Body of pancreas (tissue), 4 donors: ENCODE results near the gene PHOX2B. TPM values are rescaled to one million over a fixed set of nuclear protein-coding genes. Genes with fewer than 3 reads are reported as not detected.

Source experiments
- ATAC-seq: fragments of 150-250 bp; one replicate; pipeline ENCODE4 v1.9.1; 2016
- DNase-seq, 4 donors: peaks; one replicate each; pipeline ENCODE4 v3.0.0-alpha.2; 2019
- H3K27ac ChIP-seq, 4 donors: fragments of 200-600 bp; sonication (generic); 1 replicate in 3 of 4; 2 replicates in 1 of 4; pipeline versions ENCODE4 v1.5.1 to v1.6.1; 2016 to 2019; ENCODE audit warnings: mild to moderate bottlenecking in 1 of 4, mixed read lengths in 1 of 4, moderate library complexity in 1 of 4
- H3K27me3 ChIP-seq, 2 donors: fragments of 200-600 bp; sonication (generic); one replicate each; pipeline ENCODE4 v1.6.0; 2016; ENCODE audit warnings: mild to moderate bottlenecking in 1 of 2
- H3K36me3 ChIP-seq, 2 donors: fragments of 200-600 bp; sonication (generic); replicated peaks in 1 of 2; 2 replicates each; pipeline ENCODE4 v1.5.1; 2016; ENCODE audit warnings: low read depth in 2 of 2; ENCODE audit not compliant: insufficient read depth in 1 of 2
- H3K4me1 ChIP-seq: fragments of 200-600 bp; sonication (generic); one replicate; pipeline ENCODE4 v1.6.0; 2016
- H3K4me3 ChIP-seq, 2 donors: fragments of 200-600 bp; sonication (generic); 1 replicate in 1 of 2; 2 replicates in 1 of 2; pipeline ENCODE4 v1.5.1; 2016 to 2019
- H3K9me3 ChIP-seq, 3 donors: fragments of 200-600 bp; sonication (generic); 1 replicate in 2 of 3; 2 replicates in 1 of 3; pipeline ENCODE4 v1.5.1; 2016
- POLR2A ChIP-seq, 3 donors: fragments of 450-650 bp; IDR thresholded peaks; one replicate each; pipeline ENCODE4 v1.6.1; 2016; ENCODE audit warnings: antibody characterized with exemption in 3 of 3, mild to moderate bottlenecking in 2 of 3
- WGBS, 2 donors: methylation state at CpG; one replicate each; pipeline ENCODE4 v1.1.5; 2017; 5-methylcytosine and 5-hydroxymethylcytosine counted together
- intact Hi-C: fragments of 100-400 bp; cut with DNase I; formaldehyde crosslinking; loops from one replicate; pipeline ENCODE4 v1.15.1; 2023
- total RNA-seq, 2 donors: library from RNA; depleted of rRNA; stranded (reverse); fragments of >200 nt; gene quantifications; one replicate each; pipeline ENCODE4 v1.1.0, GENCODE V29; 2016
- TF ChIP-seq, protein P1 (sequence below), 7 experiments: fragments of 450-650 bp in 4 of 7; fragments of 200-600 bp in 3 of 7; sonication (generic) in 3 of 7; IDR thresholded peaks; one replicate each; pipeline ENCODE4 v1.5.1; 2016 to 2019; ENCODE audit warnings: antibody characterized with exemption in 7 of 7

Gene PHOX2B
- not detected for total RNA-seq

DNA sequence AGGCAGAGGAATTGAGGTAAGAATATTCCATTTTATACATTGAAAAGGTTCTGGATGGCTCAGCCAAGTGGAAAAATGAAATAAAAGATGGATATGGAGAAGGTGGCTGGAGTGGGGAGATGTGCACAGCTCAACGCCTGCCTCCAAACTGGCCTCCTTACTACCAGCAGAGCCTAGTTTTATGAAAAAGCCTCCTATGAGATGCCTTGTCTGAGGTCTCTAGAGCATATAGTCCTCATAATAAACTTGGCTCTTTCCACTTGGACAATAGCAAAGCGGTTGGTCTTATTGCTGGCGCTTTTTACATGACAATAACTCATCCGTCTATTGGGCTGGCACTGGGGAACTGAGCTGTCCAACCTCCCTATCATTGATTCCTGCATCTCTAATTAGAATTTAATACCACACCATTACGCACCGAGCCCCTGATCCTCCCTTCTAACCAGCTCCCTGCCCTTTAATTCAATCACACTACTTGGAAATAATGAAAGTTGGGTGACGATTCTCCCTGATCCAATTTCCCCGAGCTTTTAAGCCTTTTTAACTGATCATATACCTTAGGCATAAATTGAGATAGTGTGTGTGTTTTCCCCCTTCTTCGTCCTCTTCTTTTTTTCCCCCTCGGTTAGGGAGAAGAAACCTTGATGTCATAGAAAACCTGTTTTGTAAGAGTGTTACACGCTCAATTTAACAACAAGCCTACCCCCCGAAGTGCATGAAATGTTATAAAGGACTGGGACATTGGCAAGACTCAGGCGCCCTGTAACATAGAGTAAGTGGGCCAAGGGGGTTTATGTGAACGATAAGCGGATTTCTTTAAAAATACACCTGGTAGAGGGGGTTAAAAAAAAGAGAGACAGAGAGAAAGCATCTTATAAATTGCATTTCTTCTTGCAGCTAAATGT is at the start of gene PHOX2B:
TSS of gene PHOX2B (minus strand) at position 155 of the 905 bp plus-strand sequence. CDS start at position 40, 115 bp downstream.
- ATAC-seq (no peak), DNase-seq (no peak)
- Histone ChIP-seq H3K4me3 (no peak within 1 kb of the TSS), H3K9me3 (no peaks in the 10 kb centered on the region), H3K4me1 (peaks cover 22% of the 10 kb centered on the region), H3K27me3 (peaks cover 0 to 38% of the 10 kb centered on the region in 2 donors), H3K36me3 (no peaks in the 10 kb centered on the region), H3K27ac (no peak within 1 kb of the TSS)
- intact Hi-C loops = no loop called here
- WGBS, 2 donors = 10% methylated on average over 15 of the region's 15 CpGs
- no peak for TF ChIP-seq POLR2A (IDR thresholded peaks at IDR 0.05)

DNA sequence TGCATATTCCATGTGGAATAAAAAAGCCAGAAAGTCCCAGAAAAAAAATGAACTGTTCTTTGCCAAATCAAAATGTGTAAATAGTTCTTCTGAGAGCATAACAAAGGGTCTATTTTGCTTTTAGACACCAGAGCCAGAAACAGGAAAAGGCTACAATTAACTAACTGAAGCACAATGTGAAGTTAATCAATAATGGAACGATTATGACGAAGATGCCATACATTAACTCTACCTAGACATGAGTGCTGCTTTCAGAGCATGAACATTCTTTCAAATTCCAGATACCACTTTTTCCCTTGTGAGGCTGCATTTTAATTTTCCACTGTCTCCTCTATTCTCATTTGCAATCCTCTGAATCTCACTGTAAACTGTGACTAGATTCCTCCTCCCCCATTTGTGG is 48.7 kb upstream of the PHOX2B start:
- Histone ChIP-seq H3K36me3 (no peaks in the 10 kb centered on the region), H3K27me3 (no peaks in the 10 kb centered on the region), H3K9me3 (no peaks in the 10 kb centered on the region), H3K4me3 (no peak overlapping the region), H3K27ac (peak overlapping the region in 1 of 4 donors; percentile 43), H3K4me1 (peaks cover 7% of the 10 kb centered on the region)
- WGBS, 2 donors = 7 to 10% methylated on average over 2 of the region's 2 CpGs
- no peak for TF ChIP-seq POLR2A (IDR thresholded peaks at IDR 0.05)
- TF ChIP-seq, protein P1, sequence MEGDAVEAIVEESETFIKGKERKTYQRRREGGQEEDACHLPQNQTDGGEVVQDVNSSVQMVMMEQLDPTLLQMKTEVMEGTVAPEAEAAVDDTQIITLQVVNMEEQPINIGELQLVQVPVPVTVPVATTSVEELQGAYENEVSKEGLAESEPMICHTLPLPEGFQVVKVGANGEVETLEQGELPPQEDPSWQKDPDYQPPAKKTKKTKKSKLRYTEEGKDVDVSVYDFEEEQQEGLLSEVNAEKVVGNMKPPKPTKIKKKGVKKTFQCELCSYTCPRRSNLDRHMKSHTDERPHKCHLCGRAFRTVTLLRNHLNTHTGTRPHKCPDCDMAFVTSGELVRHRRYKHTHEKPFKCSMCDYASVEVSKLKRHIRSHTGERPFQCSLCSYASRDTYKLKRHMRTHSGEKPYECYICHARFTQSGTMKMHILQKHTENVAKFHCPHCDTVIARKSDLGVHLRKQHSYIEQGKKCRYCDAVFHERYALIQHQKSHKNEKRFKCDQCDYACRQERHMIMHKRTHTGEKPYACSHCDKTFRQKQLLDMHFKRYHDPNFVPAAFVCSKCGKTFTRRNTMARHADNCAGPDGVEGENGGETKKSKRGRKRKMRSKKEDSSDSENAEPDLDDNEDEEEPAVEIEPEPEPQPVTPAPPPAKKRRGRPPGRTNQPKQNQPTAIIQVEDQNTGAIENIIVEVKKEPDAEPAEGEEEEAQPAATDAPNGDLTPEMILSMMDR (IDR thresholded peaks at IDR 0.05) = no peak
- ATAC-seq = no peak
- DNase-seq = no peak
- intact Hi-C loops = no loop called here

DNA sequence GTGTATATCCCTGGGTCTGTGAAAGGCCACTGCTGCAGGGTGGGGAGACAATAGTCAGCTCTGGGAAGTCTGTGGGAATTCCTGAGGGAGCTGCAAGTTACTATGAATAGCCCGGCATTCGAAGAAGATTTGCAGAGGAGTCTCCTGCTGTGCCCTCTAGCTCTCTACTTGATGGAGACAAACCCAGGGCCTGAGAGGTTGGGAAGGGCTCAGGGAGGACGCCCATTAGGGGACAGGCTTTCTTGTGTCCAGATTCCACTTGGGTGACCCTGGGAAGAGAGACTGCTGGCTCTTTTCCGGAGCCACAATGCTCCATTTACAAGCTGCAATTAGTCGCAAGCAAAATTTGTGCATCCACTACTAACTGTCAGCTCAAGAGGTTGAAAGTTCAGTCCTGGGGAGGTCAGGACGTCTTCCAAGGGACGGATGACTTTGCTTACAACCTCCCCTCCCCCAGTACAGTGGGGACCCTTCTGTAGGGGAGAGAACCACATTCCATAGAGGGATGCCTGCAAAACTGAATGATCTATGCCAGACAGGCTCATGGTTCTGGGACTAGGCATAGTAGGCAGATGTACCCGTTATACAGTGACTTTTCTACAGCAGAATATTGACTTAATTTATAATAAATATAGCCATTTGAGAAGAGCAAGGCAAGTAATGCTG is 48.2 kb upstream of the PHOX2B start:
- WGBS, 2 donors = 4 to 5% methylated on average over 8 of the region's 8 CpGs
- Histone ChIP-seq H3K36me3 (no peaks in the 10 kb centered on the region), H3K4me1 (peaks cover 7% of the 10 kb centered on the region), H3K27ac (peak overlapping the region in 2 of 4 donors; percentile 37 to 43), H3K9me3 (no peaks in the 10 kb centered on the region), H3K4me3 (no peak overlapping the region), H3K27me3 (no peaks in the 10 kb centered on the region)
- DNase-seq (no peak), ATAC-seq (no peak)
- intact Hi-C loops = no loop called here
- no peak for TF ChIP-seq POLR2A (IDR thresholded peaks at IDR 0.05)
- TF ChIP-seq, protein P1 (IDR thresholded peaks at IDR 0.05) = no peak

DNA sequence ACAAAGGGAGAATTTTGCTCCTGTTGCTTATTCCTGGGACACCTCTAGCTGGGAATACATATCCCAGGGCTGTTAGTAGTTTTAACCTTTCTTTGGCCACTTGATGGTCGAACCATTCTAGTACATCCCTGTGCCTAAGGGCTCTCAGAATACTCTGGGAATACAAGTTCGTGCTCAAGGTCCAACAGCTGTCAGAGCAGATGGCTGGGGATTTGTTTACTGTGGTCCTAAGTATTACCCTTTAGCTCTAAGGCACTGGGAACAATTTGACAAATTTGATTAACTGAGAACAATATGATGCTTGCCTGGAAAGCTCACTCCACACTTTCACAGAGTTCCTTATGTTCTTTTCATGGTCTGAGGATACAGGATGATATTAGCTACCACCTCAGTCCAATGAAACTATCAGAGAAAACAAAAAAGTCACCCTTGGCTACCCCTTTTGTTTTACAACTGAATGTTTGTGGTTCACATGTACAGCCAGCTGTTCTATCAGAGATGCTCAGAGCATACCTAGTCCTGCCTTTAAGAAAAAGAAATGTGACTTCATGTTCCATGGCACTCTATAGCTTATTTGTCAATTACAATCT is 47.4 kb upstream of the PHOX2B start:
- ATAC-seq (no peak), DNase-seq (no peak)
- TF ChIP-seq, protein P1 (IDR thresholded peaks at IDR 0.05) = no peak
- H3K27me3 ChIP-seq = no peaks in the 10 kb centered on the region
- no peaks in the 10 kb centered on the region for H3K9me3 ChIP-seq
- H3K27ac ChIP-seq = peak overlapping the region in 2 of 4 donors; percentile 37 to 43
- no peaks in the 10 kb centered on the region for H3K36me3 ChIP-seq
- WGBS, 2 donors = 21 to 26% methylated on average over 2 of the region's 2 CpGs
- H3K4me3 ChIP-seq = no peak overlapping the region
- intact Hi-C loops = no loop called here
- H3K4me1 ChIP-seq = peaks cover 7% of the 10 kb centered on the region

DNA sequence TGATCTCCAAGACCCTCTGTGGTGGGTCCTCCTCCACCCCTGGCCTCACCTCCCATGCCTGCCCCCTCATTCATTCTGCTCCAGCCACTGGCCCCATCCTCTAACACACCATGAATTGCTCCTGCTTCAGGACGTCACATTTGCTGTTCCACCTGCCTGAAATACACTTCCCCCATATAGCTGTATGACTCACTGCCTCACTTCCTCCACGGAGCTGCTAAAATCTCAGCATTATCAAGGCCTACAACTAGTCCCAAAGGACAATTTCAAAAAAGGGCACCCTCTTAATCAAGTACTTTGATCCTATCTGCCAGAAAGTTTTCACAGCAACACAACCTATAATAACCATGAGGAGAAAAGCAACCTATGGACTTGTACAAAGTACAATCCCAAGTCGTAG is 43.6 kb upstream of the PHOX2B start:
- no peaks in the 10 kb centered on the region for H3K9me3 ChIP-seq
- DNase-seq = no peak
- ATAC-seq = no peak
- peaks cover 7% of the 10 kb centered on the region for H3K4me1 ChIP-seq
- no peaks in the 10 kb centered on the region for H3K27me3 ChIP-seq
- no peak overlapping the region for H3K4me3 ChIP-seq
- H3K27ac ChIP-seq = no peak overlapping the region
- intact Hi-C loops = no loop called here
- 36 to 38% methylated on average over 3 of the region's 3 CpGs for WGBS, 2 donors
- TF ChIP-seq POLR2A (IDR thresholded peaks at IDR 0.05) = no peak
- TF ChIP-seq, protein P1 (IDR thresholded peaks at IDR 0.05) = no peak
- no peaks in the 10 kb centered on the region for H3K36me3 ChIP-seq
